Testis (tissue), 2 donors: ENCODE results near the gene GREB1L.

Experiments used
- CTCF ChIP-seq, 3 experiments: fragments of 450-650 bp in 2 of 3; fragments of 200-600 bp in 1 of 3; sonication (generic) in 1 of 3; IDR thresholded peaks; one replicate each; pipeline ENCODE4 v1.5.1; 2016 to 2019; ENCODE audit warnings: antibody characterized with exemption in 3 of 3, mild to moderate bottlenecking in 2 of 3, moderate library complexity in 1 of 3
- POLR2A ChIP-seq: fragments of 450-650 bp; IDR thresholded peaks from one replicate; pipeline ENCODE4 v1.6.1; 2017; ENCODE audit warnings: antibody characterized with exemption, mild to moderate bottlenecking, moderate library complexity

- TF ChIP-seq CTCF (IDR thresholded peaks at IDR 0.05) (no peak), POLR2A (no peak)
Measured at GRCh38 chr18:21366896-21367295, 124.9 kb downstream of the GREB1L start.
